Liver (tissue), 9 donors: ENCODE measurements around the gene PGPEP1. TPM values are rescaled to one million over a fixed set of nuclear protein-coding genes. Genes with fewer than 3 reads are reported as not detected.

Experiments used
- DNase-seq: peaks from one replicate; pipeline ENCODE4 v3.0.0-alpha.2; 2017; ENCODE audit warnings: low spot score
- H3K27ac ChIP-seq, 2 donors: one replicate each; pipeline ENCODE4 v1.7.0; 2013; ENCODE audit warnings: inconsistent platforms in 2 of 2, low read length in 2 of 2, control low read depth in 1 of 2, low read depth in 1 of 2, mild to moderate bottlenecking in 1 of 2
- H3K27me3 ChIP-seq, 4 donors: one replicate each; pipeline versions ENCODE4 v1.6.1 to v1.7.0; 2013; ENCODE audit warnings: low read length in 3 of 4, inconsistent platforms in 1 of 4, mild to moderate bottlenecking in 1 of 4, moderate library complexity in 1 of 4; ENCODE audit not compliant: control insufficient read depth in 4 of 4, insufficient read depth in 4 of 4
- H3K36me3 ChIP-seq, 4 donors: one replicate each; pipeline versions ENCODE4 v1.6.1 to v1.7.0; 2013; ENCODE audit warnings: low read length in 3 of 4, mild to moderate bottlenecking in 3 of 4, low read depth in 1 of 4, moderate library complexity in 1 of 4; ENCODE audit not compliant: control insufficient read depth in 4 of 4, insufficient read depth in 3 of 4
- H3K4me1 ChIP-seq, 4 donors: one replicate each; pipeline versions ENCODE4 v1.6.1 to v1.7.0; 2013; ENCODE audit warnings: low read length in 3 of 4, mild to moderate bottlenecking in 3 of 4, moderate library complexity in 1 of 4; ENCODE audit not compliant: control insufficient read depth in 4 of 4, insufficient read depth in 4 of 4
- H3K4me3 ChIP-seq, 3 donors: one replicate each; pipeline versions ENCODE4 v1.6.1 to v1.7.0; 2013; ENCODE audit warnings: low read length in 3 of 3, control low read depth in 1 of 3, low read depth in 1 of 3, mild to moderate bottlenecking in 1 of 3
- H3K9ac ChIP-seq, 2 donors: one replicate each; pipeline ENCODE4 v1.7.0; 2013; ENCODE audit warnings: low read length in 2 of 2, mild to moderate bottlenecking in 2 of 2, moderate library complexity in 2 of 2, control low read depth in 1 of 2, low read depth in 1 of 2
- H3K9me3 ChIP-seq, 4 donors: one replicate each; pipeline versions ENCODE4 v1.6.1 to v1.7.0; 2013; ENCODE audit warnings: low read length in 3 of 4; ENCODE audit not compliant: control insufficient read depth in 4 of 4
- ATF3 ChIP-seq: IDR thresholded peaks from 2 replicates; pipeline ENCODE4 v1.6.1; 2016; ENCODE audit warnings: antibody characterized with exemption
- CTCF ChIP-seq: fragments of 150-350 bp; IDR thresholded peaks from 2 replicates; pipeline ENCODE4 v1.5.1; 2017; ENCODE audit warnings: improper control_type of control experiment, low read depth, low read length; ENCODE audit not compliant: missing input control
- EGR1 ChIP-seq, 2 donors: IDR thresholded peaks; 2 replicates each; pipeline ENCODE4 v1.6.1; 2016 to 2018; ENCODE audit warnings: antibody characterized with exemption in 2 of 2, low read depth in 2 of 2
- FOXA1 ChIP-seq: IDR thresholded peaks from 2 replicates; pipeline ENCODE4 v1.6.1; 2016; ENCODE audit warnings: antibody characterized with exemption
- FOXA2 ChIP-seq: IDR thresholded peaks from 2 replicates; pipeline ENCODE4 v1.6.1; 2016; ENCODE audit warnings: antibody characterized with exemption
- GABPA ChIP-seq, 2 donors: IDR thresholded peaks in 1 of 2; conservative IDR thresholded peaks in 1 of 2; 2 replicates each; pipeline ENCODE4 v1.6.1; 2016; ENCODE audit warnings: antibody characterized with exemption in 2 of 2, mild to moderate bottlenecking in 1 of 2, moderate library complexity in 1 of 2
- JUND ChIP-seq, 2 donors: IDR thresholded peaks; 2 replicates each; pipeline ENCODE4 v1.6.1; 2016; ENCODE audit warnings: antibody characterized with exemption in 2 of 2
- MAX ChIP-seq: IDR thresholded peaks from 2 replicates; pipeline ENCODE4 v1.6.1; 2016; ENCODE audit warnings: antibody characterized with exemption
- RAD21 ChIP-seq, 2 donors: IDR thresholded peaks; 2 replicates each; pipeline ENCODE4 v1.6.1; 2016; ENCODE audit warnings: antibody characterized with exemption in 2 of 2, mild to moderate bottlenecking in 2 of 2
- RXRA ChIP-seq, 2 donors: IDR thresholded peaks; 2 replicates each; pipeline ENCODE4 v1.6.1; 2017 to 2018; ENCODE audit warnings: antibody characterized with exemption in 2 of 2, mild to moderate bottlenecking in 1 of 2
- SP1 ChIP-seq: IDR thresholded peaks from 2 replicates; pipeline ENCODE4 v1.6.1; 2018; ENCODE audit warnings: antibody characterized with exemption, mild to moderate bottlenecking
- TAF1 ChIP-seq: conservative IDR thresholded peaks from 2 replicates; pipeline ENCODE4 v1.6.1; 2016; ENCODE audit warnings: antibody characterized with exemption, mild to moderate bottlenecking
- YY1 ChIP-seq: IDR thresholded peaks from 2 replicates; pipeline ENCODE4 v1.6.1; 2016; ENCODE audit warnings: antibody characterized with exemption, mild to moderate bottlenecking
- WGBS: extraction: QIAGEN DNeasy Blood & Tissue Kit; methylation state at CpG from one replicate; pipeline ENCODE4 v1.1.7; 2013; 5-methylcytosine and 5-hydroxymethylcytosine counted together
- polyA plus RNA-seq, 2 donors: library from polyadenylated mRNA; stranded (reverse) in 1 of 2; unstranded in 1 of 2; fragments of 200-250 nt in 1 of 2; fragments of >200 nt in 1 of 2; fragmentation: Nextera tagmentation in 1 of 2; extraction: Ambion mirVana in 1 of 2; gene quantifications; one replicate each; pipeline versions ENCODE4 v1.2.1 to v1.2.3, GENCODE V29; 2013 to 2015
- total RNA-seq, 2 donors: library from RNA; depleted of rRNA; stranded (reverse); fragments of >200 nt; gene quantifications; one replicate each; pipeline ENCODE4 v1.2.3, GENCODE V29; 2014
- TF ChIP-seq, protein P1 (sequence below): IDR thresholded peaks from 2 replicates; pipeline ENCODE4 v1.6.1; 2016; ENCODE audit warnings: antibody characterized with exemption, mild to moderate bottlenecking
- TF ChIP-seq, protein P2 (sequence below): IDR thresholded peaks from 2 replicates; pipeline ENCODE4 v1.6.1; 2016; ENCODE audit warnings: antibody characterized with exemption
- donor health status: healthy.
- donor health status: healthy.
- donor health status: healthy.
- donor health status: healthy.
- donor health status: healthy.

PGPEP1 gene
- total and polyA plus RNA-seq, 4 donors: 15.8 to 48.3 (median 26.2) TPM

DNA sequence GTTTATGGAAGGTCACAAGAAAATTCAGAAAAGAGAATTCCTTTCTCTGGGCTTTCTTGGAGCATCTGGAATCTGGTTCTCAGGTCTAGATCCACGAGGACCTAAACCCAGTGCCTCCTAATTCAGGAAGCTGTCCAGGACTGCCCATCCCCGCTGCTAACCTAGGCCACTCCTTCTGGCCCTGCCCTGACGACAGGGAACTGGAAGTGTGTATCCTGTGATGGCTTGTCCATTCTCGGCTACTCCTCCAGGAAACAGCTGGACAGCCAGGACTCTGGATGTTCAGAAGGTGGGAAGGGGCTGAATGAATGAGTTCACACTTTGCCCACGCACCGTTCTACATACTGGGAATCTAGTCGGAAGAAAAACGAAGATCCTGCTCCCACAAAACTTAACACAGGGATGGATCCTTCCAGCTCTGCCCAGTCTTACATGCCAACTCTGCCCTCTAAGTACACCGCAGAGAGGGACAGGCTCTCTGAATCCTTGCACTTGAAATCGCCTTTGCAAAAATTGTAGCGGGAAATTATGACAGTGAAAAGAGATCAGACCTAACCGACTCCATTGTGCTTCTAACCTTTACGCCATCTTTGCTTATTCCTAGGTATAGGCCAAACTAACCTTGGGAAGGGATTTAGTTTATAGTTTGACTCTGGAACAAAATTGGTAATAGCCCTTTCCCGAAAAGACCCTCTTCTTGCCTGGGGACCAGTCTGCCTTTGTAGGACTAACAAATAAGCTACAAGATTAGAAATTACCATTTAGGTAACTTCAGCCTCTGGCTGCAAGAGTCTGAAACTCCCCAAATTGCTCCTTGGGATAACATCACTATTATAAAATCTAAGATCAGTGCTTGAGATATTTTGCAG is 19.3 kb upstream of the PGPEP1 start:
- no peak for DNase-seq
- no peaks in the 10 kb centered on the region for H3K9me3 ChIP-seq
- no peak for TF ChIP-seq FOXA2
- TF ChIP-seq EGR1 (IDR thresholded peaks at IDR 0.05; ENCODE audit: low read depth in 2 of 2): no peak
- TF ChIP-seq, protein P1, sequence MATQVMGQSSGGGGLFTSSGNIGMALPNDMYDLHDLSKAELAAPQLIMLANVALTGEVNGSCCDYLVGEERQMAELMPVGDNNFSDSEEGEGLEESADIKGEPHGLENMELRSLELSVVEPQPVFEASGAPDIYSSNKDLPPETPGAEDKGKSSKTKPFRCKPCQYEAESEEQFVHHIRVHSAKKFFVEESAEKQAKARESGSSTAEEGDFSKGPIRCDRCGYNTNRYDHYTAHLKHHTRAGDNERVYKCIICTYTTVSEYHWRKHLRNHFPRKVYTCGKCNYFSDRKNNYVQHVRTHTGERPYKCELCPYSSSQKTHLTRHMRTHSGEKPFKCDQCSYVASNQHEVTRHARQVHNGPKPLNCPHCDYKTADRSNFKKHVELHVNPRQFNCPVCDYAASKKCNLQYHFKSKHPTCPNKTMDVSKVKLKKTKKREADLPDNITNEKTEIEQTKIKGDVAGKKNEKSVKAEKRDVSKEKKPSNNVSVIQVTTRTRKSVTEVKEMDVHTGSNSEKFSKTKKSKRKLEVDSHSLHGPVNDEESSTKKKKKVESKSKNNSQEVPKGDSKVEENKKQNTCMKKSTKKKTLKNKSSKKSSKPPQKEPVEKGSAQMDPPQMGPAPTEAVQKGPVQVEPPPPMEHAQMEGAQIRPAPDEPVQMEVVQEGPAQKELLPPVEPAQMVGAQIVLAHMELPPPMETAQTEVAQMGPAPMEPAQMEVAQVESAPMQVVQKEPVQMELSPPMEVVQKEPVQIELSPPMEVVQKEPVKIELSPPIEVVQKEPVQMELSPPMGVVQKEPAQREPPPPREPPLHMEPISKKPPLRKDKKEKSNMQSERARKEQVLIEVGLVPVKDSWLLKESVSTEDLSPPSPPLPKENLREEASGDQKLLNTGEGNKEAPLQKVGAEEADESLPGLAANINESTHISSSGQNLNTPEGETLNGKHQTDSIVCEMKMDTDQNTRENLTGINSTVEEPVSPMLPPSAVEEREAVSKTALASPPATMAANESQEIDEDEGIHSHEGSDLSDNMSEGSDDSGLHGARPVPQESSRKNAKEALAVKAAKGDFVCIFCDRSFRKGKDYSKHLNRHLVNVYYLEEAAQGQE: no peak
- TF ChIP-seq JUND (IDR thresholded peaks at IDR 0.05): no peak
- no peak for TF ChIP-seq TAF1
- no peak for TF ChIP-seq MAX
- no peak for TF ChIP-seq GABPA (IDR thresholded peaks at IDR 0.05 in 1 of 2, conservative IDR thresholded peaks at IDR 0.05 in 1 of 2)
- TF ChIP-seq SP1: no peak
- TF ChIP-seq, protein P2, sequence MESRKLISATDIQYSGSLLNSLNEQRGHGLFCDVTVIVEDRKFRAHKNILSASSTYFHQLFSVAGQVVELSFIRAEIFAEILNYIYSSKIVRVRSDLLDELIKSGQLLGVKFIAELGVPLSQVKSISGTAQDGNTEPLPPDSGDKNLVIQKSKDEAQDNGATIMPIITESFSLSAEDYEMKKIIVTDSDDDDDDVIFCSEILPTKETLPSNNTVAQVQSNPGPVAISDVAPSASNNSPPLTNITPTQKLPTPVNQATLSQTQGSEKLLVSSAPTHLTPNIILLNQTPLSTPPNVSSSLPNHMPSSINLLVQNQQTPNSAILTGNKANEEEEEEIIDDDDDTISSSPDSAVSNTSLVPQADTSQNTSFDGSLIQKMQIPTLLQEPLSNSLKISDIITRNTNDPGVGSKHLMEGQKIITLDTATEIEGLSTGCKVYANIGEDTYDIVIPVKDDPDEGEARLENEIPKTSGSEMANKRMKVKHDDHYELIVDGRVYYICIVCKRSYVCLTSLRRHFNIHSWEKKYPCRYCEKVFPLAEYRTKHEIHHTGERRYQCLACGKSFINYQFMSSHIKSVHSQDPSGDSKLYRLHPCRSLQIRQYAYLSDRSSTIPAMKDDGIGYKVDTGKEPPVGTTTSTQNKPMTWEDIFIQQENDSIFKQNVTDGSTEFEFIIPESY: no peak
- no peak for TF ChIP-seq FOXA1
- no peak for TF ChIP-seq CTCF
- TF ChIP-seq RAD21 (IDR thresholded peaks at IDR 0.05): no peak
- H3K36me3 ChIP-seq: no peaks in the 10 kb centered on the region
- peak overlapping the region in 1 of 2 donors; percentile 25 for H3K27ac ChIP-seq
- H3K4me1 ChIP-seq: peaks cover 13 to 52% (median 36%) of the 10 kb centered on the region in 4 donors
- no peaks in the 10 kb centered on the region for H3K27me3 ChIP-seq
- 70% methylated on average over 14 of the region's 14 CpGs for WGBS
- no peak overlapping the region for H3K9ac ChIP-seq
- no peak overlapping the region for H3K4me3 ChIP-seq

GRCh38 chr19:18321734-18322102 is 18.7 kb upstream of the PGPEP1 start:
- no peaks in the 10 kb centered on the region for H3K9me3 ChIP-seq
- H3K4me3 ChIP-seq: no peak overlapping the region
- H3K27me3 ChIP-seq: no peaks in the 10 kb centered on the region
- TF ChIP-seq, protein P1: no peak
- TF ChIP-seq RXRA (IDR thresholded peaks at IDR 0.05): no peak
- TF ChIP-seq ATF3: no peak
- TF ChIP-seq FOXA1: no peak
- TF ChIP-seq TAF1: no peak
- no peak for TF ChIP-seq EGR1 (IDR thresholded peaks at IDR 0.05; ENCODE audit: low read depth in 2 of 2)
- TF ChIP-seq FOXA2: no peak
- no peak for TF ChIP-seq SP1
- no peak for TF ChIP-seq YY1
- H3K4me1 ChIP-seq: peaks cover 13 to 52% (median 36%) of the 10 kb centered on the region in 4 donors
- 53% methylated on average over 9 of the region's 9 CpGs for WGBS
- peak overlapping the region; percentile 90 to 92 for H3K27ac ChIP-seq
- no peak for DNase-seq
- H3K9ac ChIP-seq: peak overlapping the region; percentile 16 to 76
- H3K36me3 ChIP-seq: no peaks in the 10 kb centered on the region
